HG03460 (cell line): ENCODE data around the gene PLCB1.
A peak's percentile ranks its signal among the peaks of the same experiment; 100 is the strongest.

Experiments used
- ATAC-seq: cut with Tn5 transposase; IDR thresholded peaks from one replicate; pipeline ENCODE4 v1.9.1; 2021; ENCODE audit not compliant: unreplicated experiment

PLCB1 gene

DNA sequence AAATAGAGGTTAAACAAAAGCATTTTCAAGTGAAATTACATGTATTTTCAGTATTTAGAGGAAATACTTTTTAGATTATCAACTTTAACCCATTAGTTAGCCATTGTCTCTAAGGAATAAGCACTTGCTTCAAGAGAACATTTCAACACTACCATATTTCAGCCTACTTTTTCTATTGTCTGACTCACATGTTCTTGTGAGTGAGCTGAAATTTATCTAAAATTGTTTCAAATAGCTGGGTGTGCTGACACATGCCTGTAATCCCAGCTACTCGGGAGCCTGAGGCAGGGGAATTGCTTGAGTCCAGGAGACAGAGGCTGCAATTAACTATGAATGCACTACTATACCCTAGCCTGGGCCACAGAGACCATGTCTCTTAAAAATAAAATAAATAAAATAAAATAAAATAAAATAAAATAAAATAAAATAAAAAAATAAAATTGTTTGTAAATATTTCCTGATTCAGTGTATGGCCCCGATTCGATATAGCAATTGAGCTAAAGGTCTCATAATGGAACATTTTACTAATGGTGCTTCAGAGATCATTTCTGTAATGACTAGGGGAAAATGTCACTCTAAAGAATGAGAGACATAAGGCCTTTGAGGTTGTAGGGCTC lies 612.3 kb downstream of the PLCB1 start:
- no peak for ATAC-seq

DNA sequence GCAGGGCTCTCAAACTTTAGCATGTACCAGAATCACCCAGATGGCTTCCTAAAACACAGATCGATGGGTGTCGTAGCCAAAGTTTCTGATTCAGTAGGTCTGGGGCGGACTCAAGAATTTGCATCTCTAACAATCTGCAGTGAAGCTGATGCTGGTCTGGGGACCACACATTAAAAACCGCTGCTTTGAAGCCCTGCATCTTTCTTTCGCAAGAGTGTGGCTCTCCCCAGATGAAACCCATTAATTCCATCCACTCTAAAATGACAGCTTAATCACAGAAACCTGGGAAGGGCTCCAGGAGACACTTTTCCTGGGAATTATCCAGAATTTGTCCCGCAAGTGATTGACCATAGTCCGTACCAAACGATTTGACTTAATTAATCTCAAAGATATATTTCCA lies 617.0 kb downstream of the PLCB1 start:
- no peak for ATAC-seq

DNA sequence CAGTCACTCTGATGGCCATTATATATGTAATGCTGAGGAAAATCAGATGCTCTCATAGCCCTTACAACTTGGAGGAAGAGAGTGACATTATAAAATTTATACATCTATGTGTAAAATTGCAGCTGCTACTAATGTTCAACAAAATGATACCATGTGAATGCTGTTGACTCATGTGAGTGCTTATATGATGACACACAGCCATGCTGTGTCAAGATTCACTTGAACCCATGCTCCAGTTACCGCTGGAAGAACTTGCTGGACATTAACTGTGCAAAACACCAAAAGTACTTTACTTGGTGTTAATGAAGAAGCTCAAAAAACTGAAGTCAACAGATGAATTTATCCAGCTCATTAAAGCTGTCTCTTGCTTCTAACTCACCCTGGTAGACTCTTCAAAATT lies 617.9 kb downstream of the PLCB1 start:
- ATAC-seq, result no peak

- no peak for ATAC-seq
These were observed 623.5 kb downstream of the PLCB1 start for GRCh38 chr20:8755340-8756118.

GRCh38 chr20:8756410-8756809 lies 624.3 kb downstream of the PLCB1 start:
- no peak for ATAC-seq

GRCh38 chr20:8757146-8757545 lies 625.1 kb downstream of the PLCB1 start:
- no peak for ATAC-seq

GRCh38 chr20:8764344-8764962 lies 632.4 kb downstream of the PLCB1 start:
- ATAC-seq, result no peak

GRCh38 chr20:8766868-8767390 lies 634.9 kb downstream of the PLCB1 start:
- ATAC-seq, result no peak

DNA sequence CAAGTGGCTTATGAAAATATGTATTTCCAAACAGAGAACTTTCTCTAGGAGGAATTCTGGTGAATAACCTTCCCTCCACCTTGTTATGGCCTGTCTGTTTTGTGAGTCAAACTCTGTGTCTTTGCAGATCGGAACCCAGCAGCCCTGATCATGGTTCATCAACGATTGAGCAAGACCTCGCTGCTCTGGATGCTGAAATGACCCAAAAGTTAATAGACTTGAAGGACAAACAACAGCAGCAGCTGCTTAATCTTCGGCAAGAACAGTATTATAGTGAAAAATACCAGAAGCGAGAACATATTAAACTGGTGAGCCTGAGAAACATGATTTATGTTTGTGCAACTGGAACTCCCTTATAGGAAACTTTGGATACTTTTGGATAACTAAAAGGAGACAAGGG lies 642.3 kb downstream of the PLCB1 start:
- ATAC-seq, result no peak

GRCh38 chr20:8777911-8778310 lies 645.8 kb downstream of the PLCB1 start:
- ATAC-seq, result no peak

GRCh38 chr20:8778387-8778786 lies 646.3 kb downstream of the PLCB1 start:
- ATAC-seq, result no peak

GRCh38 chr20:8780915-8781314 lies 648.8 kb downstream of the PLCB1 start:
- no peak for ATAC-seq

- no peak for ATAC-seq
These were observed 650.7 kb downstream of the PLCB1 start for GRCh38 chr20:8782804-8783203.

GRCh38 chr20:8783734-8784133 lies 651.7 kb downstream of the PLCB1 start:
- ATAC-seq, result no peak

GRCh38 chr20:8786383-8786782 lies 654.3 kb downstream of the PLCB1 start:
- no peak for ATAC-seq

DNA sequence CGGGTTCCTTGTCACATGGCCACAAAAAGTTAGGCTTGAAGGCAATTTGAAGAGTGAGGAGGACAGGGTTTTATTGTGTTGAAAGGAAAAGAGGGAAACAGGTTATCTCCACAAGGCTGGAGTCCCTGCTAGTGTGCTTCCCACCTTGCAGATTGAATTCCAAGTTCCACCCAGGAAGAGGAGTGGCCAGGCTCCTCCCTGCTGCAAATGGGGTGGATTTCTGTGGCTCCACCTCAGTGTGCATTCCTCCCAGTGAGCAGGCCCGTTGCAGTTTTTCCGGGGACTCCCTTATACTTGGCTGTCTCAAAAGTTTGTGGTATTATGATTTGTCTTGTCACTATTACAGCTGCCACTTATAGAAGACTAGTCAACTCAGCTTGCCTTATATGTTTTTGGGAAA lies 655.0 kb downstream of the PLCB1 start:
- ATAC-seq, result no peak

DNA sequence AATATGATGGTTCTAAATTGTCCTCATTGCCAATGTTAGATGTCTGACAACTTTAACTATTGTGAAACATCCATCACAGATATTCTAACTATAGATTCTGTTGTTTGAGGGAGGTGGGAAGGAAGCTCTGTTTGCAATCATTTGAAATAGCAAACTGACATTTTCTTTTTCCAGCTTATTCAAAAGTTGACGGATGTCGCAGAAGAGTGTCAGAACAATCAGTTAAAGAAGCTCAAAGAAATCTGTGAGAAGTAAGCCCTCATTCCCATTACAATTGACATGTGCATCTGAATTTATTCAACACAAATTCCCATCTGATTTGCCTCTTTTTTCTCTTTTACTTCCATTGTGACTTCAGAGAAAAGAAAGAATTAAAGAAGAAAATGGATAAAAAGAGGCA lies 656.2 kb downstream of the PLCB1 start:
- no peak for ATAC-seq

- ATAC-seq, result no peak
These were observed 656.8 kb downstream of the PLCB1 start for GRCh38 chr20:8788831-8789230.

DNA sequence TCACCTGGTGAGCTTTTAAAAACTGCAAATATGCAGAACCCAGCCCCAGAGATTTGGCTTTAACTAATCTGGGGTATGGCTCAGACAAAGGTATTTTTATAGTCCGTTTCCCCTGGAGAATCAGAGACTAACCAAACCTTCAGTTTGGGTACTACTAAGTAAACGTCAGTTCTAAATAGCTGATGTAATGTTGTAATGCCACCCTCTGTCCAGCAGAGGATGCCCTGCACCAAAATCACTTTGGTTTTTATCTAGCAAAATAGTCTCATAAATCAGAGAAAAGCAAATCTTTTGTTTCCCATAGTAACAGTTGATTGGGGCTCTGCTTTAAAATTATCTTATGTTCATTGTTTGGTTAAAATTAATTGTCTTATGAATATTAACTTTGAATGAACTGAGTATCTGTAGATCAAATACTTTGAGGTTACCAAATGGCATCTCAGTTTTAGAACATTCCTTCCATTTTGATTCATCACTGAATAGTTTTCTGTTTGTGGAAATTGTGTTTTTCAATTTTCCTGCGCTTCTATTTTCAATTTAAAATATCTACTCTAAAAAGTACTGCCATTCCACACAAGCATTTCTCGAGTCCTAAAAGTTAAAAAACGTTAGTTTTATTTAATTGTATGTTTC lies 658.5 kb downstream of the PLCB1 start:
- peak; percentile 56 for ATAC-seq

- ATAC-seq, result no peak
These were observed 663.3 kb downstream of the PLCB1 start for GRCh38 chr20:8795404-8795803.

- no peak for ATAC-seq
These were observed 664.1 kb downstream of the PLCB1 start for GRCh38 chr20:8796088-8796660.
